Activated naive CD4-positive, alpha-beta T cell treated with anti-CD3 and anti-CD28 coated beads, Interleukin-2, amount 50 U/mL, for 72 hours (primary cell): ENCODE results near the gene FBXO28. TPM values are rescaled to one million over a fixed set of nuclear protein-coding genes. Genes with fewer than 3 reads are reported as not detected.
"Not testable (repeated sequence)": the region's sequence is repeated elsewhere in the genome, so short reads cannot be mapped to it uniquely, and the experiment has no call there.

ENCODE experiments used
- ATAC-seq, 2 donors: fragments of 150-1000 bp; cut with Tn5 transposase; 2 replicates each; pipeline ENCODE4 v1.10.0; 2021; ENCODE audit warnings: mild to moderate bottlenecking in 2 of 2, moderate library complexity in 2 of 2
- DNase-seq, 2 donors: peaks; one replicate each; pipeline ENCODE4 v3.0.0; 2021 to 2022; ENCODE audit warnings: low spot score in 2 of 2
- H3K27ac Mint-ChIP-seq, 2 donors: one replicate each; pipeline ENCODE4 v1.8.0; 2022; ENCODE audit warnings: mild to moderate bottlenecking in 2 of 2, mixed read lengths in 2 of 2
- H3K36me3 Mint-ChIP-seq, 2 donors: one replicate each; pipeline ENCODE4 v1.8.0; 2022; ENCODE audit warnings: mixed read lengths in 2 of 2
- H3K9me3 Mint-ChIP-seq, 2 donors: one replicate each; pipeline ENCODE4 v1.8.0; 2022; ENCODE audit warnings: mixed read lengths in 2 of 2
- total RNA-seq, 2 donors: library from RNA; stranded (reverse); gene quantifications; one replicate each; pipeline ENCODE4 v1.2.3, GENCODE V29; 2022

FBXO28 gene, protein sequence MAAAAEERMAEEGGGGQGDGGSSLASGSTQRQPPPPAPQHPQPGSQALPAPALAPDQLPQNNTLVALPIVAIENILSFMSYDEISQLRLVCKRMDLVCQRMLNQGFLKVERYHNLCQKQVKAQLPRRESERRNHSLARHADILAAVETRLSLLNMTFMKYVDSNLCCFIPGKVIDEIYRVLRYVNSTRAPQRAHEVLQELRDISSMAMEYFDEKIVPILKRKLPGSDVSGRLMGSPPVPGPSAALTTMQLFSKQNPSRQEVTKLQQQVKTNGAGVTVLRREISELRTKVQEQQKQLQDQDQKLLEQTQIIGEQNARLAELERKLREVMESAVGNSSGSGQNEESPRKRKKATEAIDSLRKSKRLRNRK
- total RNA-seq, result 10 to 100 TPM; 14.4 to 18.1 TPM

DNA sequence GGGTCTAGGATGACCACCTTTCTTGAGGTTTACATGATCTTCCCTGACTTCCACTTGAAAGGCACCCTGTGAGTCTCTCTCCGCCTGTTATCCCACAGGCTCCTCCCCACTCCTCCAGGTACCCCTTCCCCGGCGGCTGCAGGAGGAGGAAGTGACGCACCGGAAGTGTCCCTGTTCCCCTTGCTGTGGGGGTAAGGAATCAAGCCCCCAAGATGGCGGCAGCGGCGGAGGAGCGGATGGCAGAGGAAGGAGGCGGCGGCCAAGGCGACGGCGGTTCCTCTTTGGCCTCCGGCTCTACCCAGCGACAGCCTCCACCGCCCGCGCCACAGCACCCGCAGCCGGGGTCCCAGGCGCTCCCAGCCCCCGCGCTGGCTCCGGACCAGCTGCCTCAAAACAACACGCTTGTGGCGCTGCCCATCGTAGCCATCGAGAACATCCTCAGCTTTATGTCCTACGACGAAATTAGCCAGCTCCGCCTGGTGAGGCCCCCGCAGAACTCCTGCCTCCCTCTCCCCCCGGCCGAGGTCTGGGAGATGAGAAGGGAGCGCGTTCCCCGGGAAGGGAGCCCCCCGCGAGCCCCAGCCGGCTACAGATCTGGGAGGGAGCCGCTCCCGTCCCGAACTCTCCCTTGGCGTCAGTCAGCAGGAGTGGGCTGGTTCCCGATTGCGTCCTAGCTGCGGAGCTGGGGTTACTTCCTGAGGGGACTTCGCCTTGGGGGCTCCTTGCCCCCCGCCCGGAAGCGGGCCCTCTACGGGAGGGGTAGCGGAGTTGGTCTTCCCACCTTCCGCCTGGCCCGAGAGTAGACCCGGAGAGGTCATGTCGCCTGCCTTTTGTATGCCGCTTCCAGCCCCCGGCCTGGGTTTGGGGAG is at the start of gene FBXO28:
FBXO28 (plus strand) TSS at position 194 of the 869 bp plus-strand sequence; CDS start at position 213, 19 bp downstream.
- peak; percentile 99 to 100 for ATAC-seq
- peak; percentile 90 to 92 for DNase-seq
- peak within 1 kb of the TSS; percentile 92 to 97 for H3K27ac Mint-ChIP-seq
- peaks cover 5% of the 10 kb centered on the region in 2 donors for H3K9me3 Mint-ChIP-seq
- H3K36me3 Mint-ChIP-seq, result peaks cover 0 to 6% of the 10 kb centered on the region in 2 donors

DNA sequence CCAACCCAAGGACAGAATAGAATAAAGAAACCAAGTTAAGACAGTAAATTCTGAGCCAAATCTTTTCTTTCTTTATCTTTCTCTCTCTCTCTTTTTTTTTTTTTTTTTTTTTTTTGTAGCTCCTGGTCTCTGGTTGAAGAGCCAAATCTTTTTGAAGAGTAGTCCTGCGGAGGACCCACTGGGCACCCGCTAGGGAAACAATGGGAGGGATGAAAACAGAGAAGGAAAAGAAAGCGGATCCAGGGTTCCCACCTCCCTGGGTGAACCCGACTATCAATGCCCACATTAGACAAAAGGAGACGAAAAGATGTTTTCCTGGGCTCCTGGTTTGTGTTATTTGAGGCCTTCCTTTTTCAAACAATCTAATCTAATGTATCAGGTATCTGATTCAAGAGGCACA is 49.8 kb upstream of the FBXO28 start:
- ATAC-seq (no peak), DNase-seq (no peak)
- Mint-ChIP-seq H3K9me3 (no peaks in the 10 kb centered on the region), H3K27ac (no peak overlapping the region), H3K36me3 (no peaks in the 10 kb centered on the region)

- ATAC-seq (no peak), DNase-seq (no peak)
- Mint-ChIP-seq H3K36me3 (no peaks in the 10 kb centered on the region), H3K27ac (no peak overlapping the region), H3K9me3 (no peaks in the 10 kb centered on the region)
These were observed 48.5 kb upstream of the FBXO28 start for GRCh38 chr1:224065455-224065854.

DNA sequence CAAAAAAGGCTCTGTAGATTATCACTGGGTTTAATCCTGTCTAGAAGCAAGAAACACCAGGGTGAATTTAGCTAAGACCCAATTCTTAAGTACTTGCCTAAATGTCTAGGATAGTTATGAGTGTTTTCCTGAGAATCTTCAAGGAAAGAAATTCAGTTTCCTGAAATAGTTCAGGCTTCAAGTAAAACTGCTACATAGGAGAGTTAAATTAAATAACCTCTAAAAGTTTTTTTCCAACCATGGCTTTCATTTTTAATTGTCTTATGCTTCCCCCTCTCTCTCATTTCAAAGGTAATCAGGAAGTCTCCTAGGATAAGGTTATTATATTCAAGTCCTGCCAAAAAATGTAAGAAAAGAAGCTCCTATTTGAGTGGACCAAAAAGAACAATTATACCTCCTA is 46.7 kb upstream of the FBXO28 start:
- ATAC-seq (no peak), DNase-seq (no peak)
- no peaks in the 10 kb centered on the region for H3K9me3 Mint-ChIP-seq
- H3K36me3 Mint-ChIP-seq, result peaks cover 0 to under 1% of the 10 kb centered on the region in 2 donors
- H3K27ac Mint-ChIP-seq, result peak overlapping the region in 1 of 2 donors; percentile 34

DNA sequence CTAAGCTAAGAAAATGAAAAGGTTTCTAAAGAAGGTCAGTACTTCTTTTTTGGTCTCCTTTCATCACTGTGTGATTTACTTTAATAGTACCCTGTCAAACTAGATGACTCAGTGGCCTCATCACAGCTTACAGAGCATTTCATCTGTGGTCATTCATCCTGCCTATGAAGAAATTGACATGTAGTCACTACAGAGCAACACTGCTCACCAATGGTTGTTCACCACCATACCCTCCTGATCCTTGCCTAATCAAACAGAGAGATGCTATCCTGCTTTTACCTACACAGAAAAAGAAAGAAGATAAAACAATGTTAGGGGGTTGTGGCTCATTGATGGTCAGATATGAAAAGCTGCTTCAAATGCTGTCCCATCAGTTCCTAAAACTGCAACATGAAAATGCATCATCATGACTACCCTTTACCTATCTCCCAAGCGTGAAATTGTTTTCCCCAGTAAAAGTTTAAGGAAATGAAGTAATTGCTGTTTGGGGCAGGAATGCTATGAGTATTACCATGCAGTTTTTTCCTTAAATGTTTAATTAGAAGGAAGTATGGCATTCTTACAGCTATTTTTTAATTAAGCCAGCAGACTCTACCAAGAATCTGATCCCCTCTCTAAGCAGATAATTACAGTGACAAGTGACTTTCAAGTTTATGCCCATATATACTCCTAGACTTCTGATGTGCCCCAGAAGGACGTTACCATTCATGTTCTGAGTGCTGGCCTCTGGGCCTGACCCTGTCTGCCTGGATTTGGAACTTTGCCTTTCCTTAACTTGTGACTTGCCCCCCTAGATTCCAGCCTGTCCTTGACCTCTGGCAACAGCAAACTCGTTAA is 46.1 kb upstream of the FBXO28 start:
- ATAC-seq (peak; percentile 59 to 96), DNase-seq (no peak)
- peaks cover 0 to 7% of the 10 kb centered on the region in 2 donors for H3K36me3 Mint-ChIP-seq
- H3K9me3 Mint-ChIP-seq, result peaks cover 2% of the 10 kb centered on the region in 2 donors
- H3K27ac Mint-ChIP-seq, result peak overlapping the region in 1 of 2 donors; percentile 34

DNA sequence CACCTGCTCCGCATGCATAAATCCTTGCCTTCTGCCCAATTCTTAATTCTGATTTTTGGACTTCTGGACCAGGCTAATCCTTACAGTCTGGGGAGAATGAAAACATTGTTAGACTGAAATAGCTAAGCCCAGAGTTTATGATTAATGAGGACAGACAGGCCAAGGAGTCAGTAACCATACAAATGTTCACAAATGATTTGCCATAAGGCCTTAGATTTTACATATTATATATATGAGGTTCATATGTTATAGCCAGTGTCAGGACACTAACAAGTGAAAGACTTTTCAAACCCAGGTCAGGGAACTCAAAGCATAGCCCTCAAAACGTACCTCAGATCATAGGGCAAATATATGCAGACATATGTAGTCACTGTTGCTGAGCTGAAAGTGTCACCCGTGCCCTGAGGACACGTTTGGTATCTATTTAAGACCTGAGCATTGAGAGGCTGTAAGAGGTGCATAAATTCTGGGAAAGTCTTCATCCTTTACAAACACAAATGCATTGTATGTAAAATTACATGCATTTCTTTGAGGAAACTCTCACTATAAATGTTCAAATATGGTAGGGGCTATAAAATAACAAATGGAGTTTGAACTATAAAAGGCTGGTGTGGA is 45.3 kb upstream of the FBXO28 start:
- peaks cover 0 to 9% of the 10 kb centered on the region in 2 donors for H3K36me3 Mint-ChIP-seq
- DNase-seq (no peak), ATAC-seq (no peak)
- H3K27ac Mint-ChIP-seq, result no peak overlapping the region
- H3K9me3 Mint-ChIP-seq, result peaks cover 3 to 4% of the 10 kb centered on the region in 2 donors

GRCh38 chr1:224069138-224069537 is 44.8 kb upstream of the FBXO28 start:
- ATAC-seq (no peak), DNase-seq (no peak)
- Mint-ChIP-seq H3K36me3 (peaks cover 0 to 9% of the 10 kb centered on the region in 2 donors), H3K27ac (no peak overlapping the region), H3K9me3 (peaks cover 3 to 4% of the 10 kb centered on the region in 2 donors)

GRCh38 chr1:224070521-224070920 is 43.4 kb upstream of the FBXO28 start:
- no peak overlapping the region for H3K27ac Mint-ChIP-seq
- H3K9me3 Mint-ChIP-seq, result peaks cover 3 to 4% of the 10 kb centered on the region in 2 donors
- ATAC-seq (no peak), DNase-seq (no peak)
- peaks cover 0 to 9% of the 10 kb centered on the region in 2 donors for H3K36me3 Mint-ChIP-seq

GRCh38 chr1:224076407-224076806 is 37.5 kb upstream of the FBXO28 start:
- Mint-ChIP-seq H3K27ac (no peak overlapping the region), H3K9me3 (peaks cover 3 to 4% of the 10 kb centered on the region in 2 donors), H3K36me3 (peaks cover 0 to 9% of the 10 kb centered on the region in 2 donors)
- ATAC-seq (no peak), DNase-seq (no peak)

DNA sequence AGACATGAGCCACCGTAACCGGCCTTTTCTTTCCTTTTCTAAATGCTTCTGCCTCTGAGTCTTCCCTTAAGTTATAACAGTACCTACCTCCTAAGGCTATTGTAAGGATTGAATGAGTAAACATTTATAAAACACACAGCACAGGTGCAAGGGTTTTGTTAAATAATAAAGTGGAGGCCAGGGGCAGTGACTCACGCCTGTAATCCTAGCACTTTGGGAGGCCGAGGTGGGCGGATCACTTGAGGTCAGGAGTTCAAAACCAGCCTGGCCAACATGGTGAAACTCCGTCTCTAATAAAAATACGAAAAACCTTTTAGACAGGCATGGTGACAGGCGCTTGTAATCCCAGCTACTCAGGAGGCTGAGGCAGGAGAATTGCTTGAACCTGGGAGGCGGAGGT is 34.3 kb upstream of the FBXO28 start:
- DNase-seq, ATAC-seq, H3K9me3 Mint-ChIP-seq, H3K27ac Mint-ChIP-seq, H3K36me3 Mint-ChIP-seq: not testable (repeated sequence)

- no peaks in the 10 kb centered on the region for H3K36me3 Mint-ChIP-seq
These were observed 33.7 kb upstream of the FBXO28 start for GRCh38 chr1:224080115-224080774.

GRCh38 chr1:224081604-224082003 is 32.3 kb upstream of the FBXO28 start:
- H3K27ac Mint-ChIP-seq, result no peak overlapping the region
- no peaks in the 10 kb centered on the region for H3K9me3 Mint-ChIP-seq
- H3K36me3 Mint-ChIP-seq, result no peaks in the 10 kb centered on the region
- ATAC-seq, result no peak
- DNase-seq, result no peak

More at GRCh38 chr1:224080115-224080774, 33.7 kb upstream of the FBXO28 start:
- Mint-ChIP-seq H3K9me3 (no peaks in the 10 kb centered on the region), H3K27ac (no peak overlapping the region)
- ATAC-seq, result peak in 1 of 2 donors; percentile 69
- no peak for DNase-seq

GRCh38 chr1:224082146-224082545 is 31.8 kb upstream of the FBXO28 start:
- H3K27ac Mint-ChIP-seq, result no peak overlapping the region
- DNase-seq (no peak), ATAC-seq (no peak)
- no peaks in the 10 kb centered on the region for H3K36me3 Mint-ChIP-seq
- H3K9me3 Mint-ChIP-seq, result no peaks in the 10 kb centered on the region

GRCh38 chr1:224084867-224085266 is 29.0 kb upstream of the FBXO28 start:
- ATAC-seq, result no peak
- DNase-seq, result no peak
- no peaks in the 10 kb centered on the region for H3K36me3 Mint-ChIP-seq
- no peak overlapping the region for H3K27ac Mint-ChIP-seq
- H3K9me3 Mint-ChIP-seq, result no peaks in the 10 kb centered on the region

DNA sequence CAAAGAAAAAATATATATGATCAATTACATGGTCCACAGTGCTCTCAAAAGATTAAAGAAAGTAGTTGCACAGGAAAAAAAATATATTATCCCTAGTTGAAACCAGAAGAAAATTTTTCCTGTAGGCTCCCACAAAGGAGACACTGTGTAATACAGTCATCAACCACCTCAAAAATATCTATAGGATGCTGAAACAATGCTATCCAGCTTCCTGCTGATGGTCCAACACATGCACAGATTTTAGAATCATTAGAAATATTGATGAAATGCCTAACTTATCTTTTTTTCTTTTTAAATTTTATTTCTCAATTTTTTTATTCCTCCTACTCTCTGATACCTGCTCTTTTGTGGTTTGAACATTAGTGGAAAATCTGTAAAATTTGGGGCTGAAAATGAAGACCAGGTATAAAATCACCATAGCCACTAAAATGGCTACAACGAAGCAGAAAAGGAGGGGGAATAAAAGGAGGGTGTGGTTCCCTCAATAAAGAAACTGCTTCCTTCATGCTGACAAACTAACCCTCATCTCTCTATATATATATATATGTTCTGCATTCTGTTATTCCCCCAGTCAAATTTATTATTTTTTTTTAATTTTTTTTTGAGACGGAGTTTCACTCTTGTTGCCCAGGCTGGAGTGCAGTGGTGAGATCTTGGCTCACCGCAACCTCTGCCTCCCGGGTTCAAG is 28.3 kb upstream of the FBXO28 start:
- no peaks in the 10 kb centered on the region for H3K9me3 Mint-ChIP-seq
- ATAC-seq, result no peak
- no peak overlapping the region for H3K27ac Mint-ChIP-seq
- H3K36me3 Mint-ChIP-seq, result no peaks in the 10 kb centered on the region
- no peak for DNase-seq
